OCI-LY7 (cell line): ENCODE measurements around the gene CD79A.

Source experiments
- CTCF ChIP-seq: fragments of 200-600 bp; sonication (generic); conservative IDR thresholded peaks from 2 replicates; pipeline ENCODE4 v1.5.1; 2014; ENCODE audit warnings: mild to moderate bottlenecking, antibody characterized with exemption, low read length, moderate library complexity, mixed read lengths
- EZH2phosphoT487 ChIP-seq: fragments of 200-600 bp; sonication (generic); IDR thresholded peaks from 2 replicates; pipeline ENCODE4 v1.6.1; 2018; ENCODE audit warnings: low read depth, borderline replicate concordance, mild to moderate bottlenecking, mixed run types, antibody characterized with exemption, low read length, moderate library complexity, mixed read lengths

GRCh38 chr19:41890936-41891335 is 13.9 kb downstream of the CD79A start:
- TF ChIP-seq CTCF (no peak), EZH2phosphoT487 (no peak)
